AG10803 (cell line): Measurements from ENCODE around the gene ADAMTS6.

Experiments used
- DNase-seq: peaks from one replicate; pipeline ENCODE4 v3.0.0; 2010; ENCODE audit warnings: low read depth
- H3K4me3 ChIP-seq: 2 replicates; pipeline ENCODE4 v1.5.1; 2011; ENCODE audit warnings: mild to moderate bottlenecking, low read length, control low read depth
- CTCF ChIP-seq: conservative IDR thresholded peaks from 2 replicates; pipeline ENCODE4 v1.5.1; 2011; ENCODE audit warnings: mild to moderate bottlenecking, low read length, control low read depth, inconsistent platforms

The ADAMTS6 gene

GRCh38 chr5:65204966-65205365 lies 276.8 kb downstream of the ADAMTS6 start:
- no peak for TF ChIP-seq CTCF
- no peak for DNase-seq
- no peak overlapping the region for H3K4me3 ChIP-seq

GRCh38 chr5:65203746-65204145 lies 278.0 kb downstream of the ADAMTS6 start:
- H3K4me3 ChIP-seq: no peak overlapping the region
- peak; percentile 94 for DNase-seq
- TF ChIP-seq CTCF: no peak

GRCh38 chr5:65199993-65200675 lies 281.6 kb downstream of the ADAMTS6 start:
- no peak for TF ChIP-seq CTCF
- H3K4me3 ChIP-seq: no peak overlapping the region
- DNase-seq: peak; percentile 86

- no peak for TF ChIP-seq CTCF
- no peak overlapping the region for H3K4me3 ChIP-seq
- DNase-seq: peak; percentile 99
These were observed 283.1 kb downstream of the ADAMTS6 start for GRCh38 chr5:65198456-65199120.

- TF ChIP-seq CTCF: no peak
- no peak overlapping the region for H3K4me3 ChIP-seq
- no peak for DNase-seq
These were observed 283.9 kb downstream of the ADAMTS6 start for GRCh38 chr5:65197531-65198455.

- no peak overlapping the region for H3K4me3 ChIP-seq
- TF ChIP-seq CTCF: no peak
- no peak for DNase-seq
These were observed 286.8 kb downstream of the ADAMTS6 start for GRCh38 chr5:65194871-65195270.
